ENCODE results near the gene MMEL1. TPM values are rescaled to one million over a fixed set of nuclear protein-coding genes. Genes with fewer than 3 reads are reported as not detected.
"Not testable (repeated sequence)": the region's sequence is repeated elsewhere in the genome, so short reads cannot be mapped to it uniquely, and the experiment has no call there.

Gene MMEL1
- total RNA-seq, 1 donor from 2014 or later, result 1.4 TPM

DNA sequence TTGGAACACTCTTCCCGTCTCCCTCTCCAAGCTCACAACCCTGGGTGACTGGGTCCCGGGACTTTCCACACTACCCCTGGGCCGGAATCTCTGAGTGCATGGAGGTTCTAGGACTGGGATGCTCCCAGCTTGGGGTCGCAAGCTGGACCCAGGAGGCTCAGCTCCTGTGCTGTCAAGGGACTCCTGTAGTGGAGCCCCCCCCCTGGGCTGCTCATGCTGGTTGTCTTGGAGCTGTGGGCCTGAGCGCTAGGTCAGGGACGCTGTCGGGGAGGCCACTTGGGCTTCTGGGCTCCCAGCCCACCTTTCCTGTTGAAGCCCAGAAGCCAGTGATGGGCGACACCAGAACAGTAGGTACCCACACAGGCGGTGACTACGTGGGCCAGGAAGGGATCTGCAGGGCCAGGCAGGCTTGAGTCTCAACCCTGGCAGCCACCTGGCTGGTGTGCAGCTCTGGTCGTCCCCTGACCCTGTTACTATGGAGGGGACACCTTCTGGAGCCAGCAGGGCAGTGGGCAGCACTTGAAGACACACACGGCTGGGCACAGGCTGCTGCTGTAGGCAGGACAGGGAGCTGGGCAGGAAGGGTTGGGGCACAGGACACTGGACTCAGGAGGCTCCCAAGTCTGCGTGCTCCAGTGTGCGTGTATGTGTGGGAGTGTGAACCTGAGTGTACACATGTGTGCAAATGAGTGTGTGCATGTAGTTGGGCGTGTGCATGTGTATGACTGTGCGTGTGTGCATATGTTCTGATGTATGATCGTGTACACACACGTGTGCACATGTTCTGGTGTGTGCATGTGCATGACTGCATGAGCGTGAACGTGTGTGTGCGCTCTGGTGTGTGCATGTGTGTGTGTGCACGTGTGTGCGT lies 3.0 kb downstream of the MMEL1 start:
- DNase-seq (ENCODE audit: low read depth in 2 of 2), result no peak

GRCh38 chr1:2628933-2629626 lies 3.7 kb downstream of the MMEL1 start:
- no peak for DNase-seq (ENCODE audit: low read depth in 2 of 2)

DNA sequence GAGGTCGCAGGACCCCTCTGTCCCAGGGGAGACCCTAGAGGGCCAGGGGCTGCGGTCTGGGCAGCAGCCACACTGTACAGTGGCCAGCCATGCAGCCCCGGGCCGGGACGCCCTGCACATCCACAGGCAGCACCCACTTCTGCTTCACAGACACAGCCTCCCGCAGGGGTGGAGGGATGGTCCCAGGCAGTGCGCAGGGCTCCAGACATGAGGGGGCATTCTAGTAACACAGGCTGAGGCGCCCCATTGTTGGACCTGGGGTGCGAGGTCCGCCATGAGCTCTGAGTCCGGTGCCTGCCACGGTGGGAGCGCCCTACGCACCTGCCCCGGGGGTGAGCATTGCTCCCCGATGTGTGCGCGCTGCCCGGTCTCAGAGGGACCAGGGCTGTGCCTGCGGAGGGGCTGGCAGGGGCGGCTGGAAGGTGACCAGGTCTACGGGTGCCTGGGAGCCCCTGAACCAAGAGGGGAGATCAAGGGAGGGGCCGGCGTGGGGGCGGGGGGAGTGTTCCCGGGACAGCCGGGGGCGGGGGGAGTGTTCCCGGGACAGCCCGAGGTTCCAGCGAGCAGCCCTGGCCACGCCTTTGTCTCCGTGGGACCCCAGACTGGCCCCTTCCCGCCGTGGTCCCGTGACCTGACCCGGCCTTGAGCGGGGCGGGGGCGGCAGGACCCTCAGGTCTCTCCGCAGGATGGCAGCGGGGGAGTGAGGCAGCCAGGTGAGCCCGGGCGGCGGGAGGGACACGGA lies 4.5 kb downstream of the MMEL1 start:
- DNase-seq (ENCODE audit: low read depth in 2 of 2), result no peak

DNA sequence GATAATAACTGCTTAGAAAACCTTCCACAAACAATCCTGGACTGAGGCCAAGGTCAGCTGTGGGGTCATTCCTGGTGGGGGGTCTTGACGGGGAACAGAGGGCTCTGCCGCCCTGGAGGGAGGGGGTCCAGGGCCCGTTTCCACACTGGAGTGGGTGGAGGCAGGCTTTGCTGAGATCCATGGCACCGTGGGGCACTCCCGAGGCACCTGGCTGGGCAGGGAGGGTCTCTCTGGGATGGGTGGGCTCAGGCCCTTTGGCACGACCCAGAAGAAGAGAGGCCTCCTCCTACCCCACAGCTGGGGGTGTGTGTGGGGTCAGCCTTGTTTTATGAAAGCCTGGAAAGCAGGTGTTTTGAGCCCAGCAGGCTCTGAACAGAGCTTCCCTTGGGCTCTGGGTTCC lies 5.1 kb downstream of the MMEL1 start:
- DNase-seq (ENCODE audit: low read depth in 2 of 2), result no peak

GRCh38 chr1:2625748-2626147 lies 7.1 kb downstream of the MMEL1 start:
- not testable (repeated sequence) for DNase-seq (ENCODE audit: low read depth in 2 of 2)

GRCh38 chr1:2625311-2625710 lies 7.5 kb downstream of the MMEL1 start:
- no peak for DNase-seq (ENCODE audit: low read depth in 2 of 2)

DNA sequence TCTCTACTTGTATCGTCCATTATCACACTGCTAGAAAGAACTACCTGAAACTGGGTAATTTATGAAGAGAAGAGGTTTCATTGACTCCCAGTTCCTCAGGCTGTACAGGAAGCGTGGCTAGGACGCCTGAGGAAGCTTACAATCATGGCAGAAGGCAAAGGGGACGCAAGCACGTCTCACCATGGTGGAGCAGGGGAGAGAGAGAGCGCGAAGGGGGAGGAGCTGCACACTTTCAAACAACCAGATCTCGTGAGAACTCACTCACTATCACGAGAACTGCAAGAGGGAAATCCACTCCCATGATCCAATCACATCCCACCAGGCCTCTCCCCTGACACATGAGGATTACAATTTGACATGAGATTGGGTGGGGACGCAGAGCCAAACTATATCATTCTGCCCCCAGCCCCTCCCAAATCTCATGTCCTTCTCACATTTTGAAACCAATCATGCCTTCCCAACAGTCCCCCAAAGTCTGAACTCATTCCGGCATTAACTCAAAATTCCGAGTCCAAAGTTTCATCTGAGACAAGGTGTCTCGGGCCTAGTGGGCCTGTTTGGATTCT lies 8.0 kb downstream of the MMEL1 start:
- DNase-seq (ENCODE audit: low read depth in 2 of 2), result no peak

- DNase-seq (ENCODE audit: low read depth in 2 of 2), result no peak
These were observed 9.1 kb downstream of the MMEL1 start for GRCh38 chr1:2623571-2624337.

- no peak for DNase-seq (ENCODE audit: low read depth in 2 of 2)
These were observed 14.8 kb downstream of the MMEL1 start for GRCh38 chr1:2617971-2618470.

DNA sequence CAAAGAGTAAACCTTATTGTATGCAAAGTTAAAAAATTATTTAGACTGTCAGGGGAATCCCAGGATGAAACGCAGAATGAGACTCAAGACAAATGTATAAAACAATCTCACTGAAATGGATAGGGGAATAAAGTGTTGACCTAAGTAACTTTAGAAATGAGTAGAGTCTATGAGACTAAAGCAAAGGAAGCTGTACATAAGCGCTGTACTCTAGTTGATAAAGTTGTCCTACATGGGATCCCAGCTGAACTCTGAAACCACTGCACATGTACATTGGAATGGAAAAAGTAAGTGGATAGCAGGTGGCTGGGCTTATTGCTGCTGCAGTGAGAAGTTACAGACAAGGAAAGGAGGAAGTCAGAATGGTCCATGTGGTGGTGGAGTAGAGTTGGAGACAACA lies 18.7 kb downstream of the MMEL1 start:
- DNase-seq (ENCODE audit: low read depth in 2 of 2), result no peak

GRCh38 chr1:2612591-2613365 lies 20.0 kb downstream of the MMEL1 start:
- no peak for DNase-seq (ENCODE audit: low read depth in 2 of 2)

- no peak for DNase-seq (ENCODE audit: low read depth in 2 of 2)
These were observed 21.0 kb downstream of the MMEL1 start for GRCh38 chr1:2611621-2612437.

GRCh38 chr1:2611031-2611501 lies 21.8 kb downstream of the MMEL1 start:
- DNase-seq (ENCODE audit: low read depth in 2 of 2), result no peak

GRCh38 chr1:2610036-2610959 lies 22.5 kb downstream of the MMEL1 start:
- DNase-seq (ENCODE audit: low read depth in 2 of 2), result no peak

- DNase-seq (ENCODE audit: low read depth in 2 of 2), result no peak
These were observed 23.3 kb downstream of the MMEL1 start for GRCh38 chr1:2609319-2610035.

DNA sequence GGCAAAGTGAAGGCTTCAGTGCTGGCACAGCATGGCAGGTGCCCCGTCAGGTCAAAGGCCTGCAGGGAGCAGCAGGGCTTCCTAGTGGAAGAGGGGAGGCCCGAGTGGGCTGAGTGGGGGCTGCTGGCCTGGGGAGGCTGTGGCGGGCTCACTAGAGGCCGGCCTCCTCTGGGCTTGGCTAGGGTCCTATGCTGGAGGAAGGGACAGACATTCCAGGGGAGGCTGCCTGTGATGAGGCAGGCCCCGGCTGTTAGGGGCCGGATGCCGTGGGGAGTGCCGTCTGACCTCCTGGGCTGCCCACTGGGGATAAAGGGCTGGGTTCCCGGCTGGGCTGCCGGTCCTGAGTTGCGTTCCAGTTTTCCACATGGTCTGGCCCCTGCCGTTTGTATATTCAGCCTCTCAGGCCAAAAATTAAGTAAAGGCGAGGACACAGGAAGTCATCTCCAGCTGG lies 25.1 kb downstream of the MMEL1 start:
- peak in 1 of 2 donors; percentile 36 for DNase-seq (ENCODE audit: low read depth in 2 of 2)

Measured in lung microvascular endothelial cell (primary cell).